ENCODE measurements around the gene PRCP.
"Not testable (repeated sequence)": the region's sequence is repeated elsewhere in the genome, so short reads cannot be mapped to it uniquely, and the experiment has no call there.

GRCh38 chr11:82922396-82923173, 22.4 kb upstream of the PRCP start:
- not testable (repeated sequence) for TF ChIP-seq POLR2A, POLR2AphosphoS5 (IDR thresholded peaks at IDR 0.05; ENCODE audit: low read depth, low read length)
